ENCODE data around the gene RPS13.
"Not testable (repeated sequence)": the region's sequence is repeated elsewhere in the genome, so short reads cannot be mapped to it uniquely, and the experiment has no call there.

DNA sequence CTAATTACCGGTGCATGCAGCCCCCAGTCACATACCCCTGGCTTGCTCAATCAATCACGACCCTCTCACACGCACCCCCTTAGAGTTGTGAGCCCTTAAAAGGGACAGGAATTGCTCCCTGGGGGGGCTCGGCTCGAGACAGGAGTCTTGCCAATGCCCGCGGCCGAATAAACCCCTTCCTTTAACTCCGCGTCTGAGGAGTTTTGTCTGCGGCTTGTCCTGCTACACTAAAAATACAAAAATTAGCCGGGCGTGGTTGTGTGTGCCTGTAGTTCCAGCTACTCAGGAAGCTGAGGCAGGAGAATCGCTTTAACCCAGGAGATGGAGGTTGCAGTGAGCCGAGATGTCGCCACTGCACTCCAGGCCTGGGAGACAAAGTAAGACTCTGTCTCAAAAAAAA lies 8.5 kb upstream of the RPS13 start:
- TF ChIP-seq CTCF (IDR thresholded peaks at IDR 0.05; ENCODE audit: low read depth, low read length); POLR2A (IDR thresholded peaks at IDR 0.05; ENCODE audit: extremely low read depth, insufficient read length); MAX (IDR thresholded peaks at IDR 0.05; ENCODE audit: low read depth, low read length); MYC (IDR thresholded peaks at IDR 0.05; ENCODE audit: low read depth, low read length): not testable (repeated sequence)

All from NB4 (cell line).